ENCODE results near the gene TESK1.
"Not testable (repeated sequence)": the region's sequence is repeated elsewhere in the genome, so short reads cannot be mapped to it uniquely, and the experiment has no call there.

GRCh38 chr9:35639225-35639624 lies 34.2 kb downstream of the TESK1 start:
- not testable (repeated sequence) for TF ChIP-seq POLR2AphosphoS5, CTCF, POLR2A (IDR thresholded peaks at IDR 0.05)

Data from breast epithelium (tissue), 3 donors.